Limb (tissue), 2 donors: ENCODE results near the gene KRTAP17-1.

Source experiments
- DNase-seq, 2 donors: peaks; one replicate each; pipeline ENCODE4 v3.0.0-alpha.2; 2016; ENCODE audit errors: extremely low spot score in 2 of 2

The KRTAP17-1 gene

DNA sequence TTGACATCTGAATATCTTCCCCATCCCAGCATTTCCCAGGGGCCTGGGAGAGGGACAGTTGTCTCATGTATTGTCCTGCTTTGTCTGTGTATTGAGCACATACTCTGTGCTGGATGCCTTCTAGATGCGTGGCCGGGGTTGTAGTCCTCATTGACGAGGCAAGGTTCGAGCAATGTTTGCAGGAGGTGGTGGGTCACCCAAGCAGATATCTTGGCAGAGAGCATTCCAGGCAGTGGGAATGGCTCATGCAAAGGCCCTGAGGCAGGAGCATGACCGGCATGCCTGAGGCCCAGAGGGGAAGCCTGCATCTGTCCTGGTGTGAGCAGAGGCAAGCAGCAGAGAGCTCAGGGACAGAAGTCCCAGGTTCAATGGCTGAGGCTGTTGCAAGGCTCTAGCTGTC is 17.6 kb upstream of the KRTAP17-1 start:
- DNase-seq: no peak

- DNase-seq: no peak
Observed at GRCh38 chr17:41332239-41332638, 16.7 kb upstream of the KRTAP17-1 start.

- DNase-seq: no peak
Observed at GRCh38 chr17:41331606-41332005, 16.1 kb upstream of the KRTAP17-1 start.

DNA sequence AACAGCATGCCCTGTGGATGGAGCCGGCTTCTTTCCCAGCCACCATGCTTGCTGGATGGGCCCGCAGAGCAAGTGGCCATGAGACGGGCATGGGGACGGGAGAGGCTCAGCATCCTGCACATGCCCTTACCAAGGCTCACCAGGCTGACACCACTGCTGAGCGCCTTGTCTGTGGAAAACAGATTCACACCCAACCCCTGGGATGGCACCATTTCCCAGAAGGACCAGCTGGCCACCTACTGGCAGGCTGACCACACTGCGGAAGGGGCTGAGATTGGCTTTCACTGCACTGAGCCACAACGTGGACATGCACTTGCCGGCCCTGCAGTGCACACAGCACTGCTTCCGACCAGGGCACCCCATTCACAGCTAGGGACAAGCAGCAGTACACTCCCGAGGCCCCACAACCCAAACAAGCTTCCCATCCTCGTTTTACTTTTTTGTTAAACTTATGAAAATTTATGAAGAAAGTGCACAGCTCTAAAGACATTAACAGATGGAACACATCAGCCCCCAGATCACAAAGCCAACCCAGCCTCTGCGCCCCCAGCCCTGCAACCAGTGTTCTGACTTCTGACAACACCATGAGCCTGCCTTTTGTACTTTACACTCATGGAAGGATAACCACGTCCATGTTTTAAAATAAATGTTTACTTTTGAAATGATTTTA is 13.9 kb upstream of the KRTAP17-1 start:
- peak in 1 of 2 donors; percentile 56 for DNase-seq

DNA sequence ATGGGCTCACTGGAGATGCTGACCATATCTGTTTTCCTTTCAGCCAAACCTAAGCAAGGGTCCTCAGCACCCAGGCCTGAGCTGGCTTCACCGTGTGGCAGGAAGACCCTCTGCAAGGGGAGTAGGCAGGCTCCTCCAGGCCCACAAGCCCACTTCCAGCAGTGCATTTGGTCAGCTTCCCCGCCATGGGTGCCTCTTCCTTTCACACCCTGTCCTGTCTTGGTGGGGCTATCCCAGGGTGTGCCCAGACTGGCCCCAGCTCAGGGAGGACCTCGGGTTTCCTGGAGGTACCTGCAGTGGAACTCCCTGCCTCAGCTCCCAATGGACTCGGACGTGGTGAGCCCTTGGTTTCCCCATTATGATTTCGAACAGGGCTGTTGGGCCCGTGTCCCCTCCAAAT is 12.7 kb upstream of the KRTAP17-1 start:
- DNase-seq: no peak

DNA sequence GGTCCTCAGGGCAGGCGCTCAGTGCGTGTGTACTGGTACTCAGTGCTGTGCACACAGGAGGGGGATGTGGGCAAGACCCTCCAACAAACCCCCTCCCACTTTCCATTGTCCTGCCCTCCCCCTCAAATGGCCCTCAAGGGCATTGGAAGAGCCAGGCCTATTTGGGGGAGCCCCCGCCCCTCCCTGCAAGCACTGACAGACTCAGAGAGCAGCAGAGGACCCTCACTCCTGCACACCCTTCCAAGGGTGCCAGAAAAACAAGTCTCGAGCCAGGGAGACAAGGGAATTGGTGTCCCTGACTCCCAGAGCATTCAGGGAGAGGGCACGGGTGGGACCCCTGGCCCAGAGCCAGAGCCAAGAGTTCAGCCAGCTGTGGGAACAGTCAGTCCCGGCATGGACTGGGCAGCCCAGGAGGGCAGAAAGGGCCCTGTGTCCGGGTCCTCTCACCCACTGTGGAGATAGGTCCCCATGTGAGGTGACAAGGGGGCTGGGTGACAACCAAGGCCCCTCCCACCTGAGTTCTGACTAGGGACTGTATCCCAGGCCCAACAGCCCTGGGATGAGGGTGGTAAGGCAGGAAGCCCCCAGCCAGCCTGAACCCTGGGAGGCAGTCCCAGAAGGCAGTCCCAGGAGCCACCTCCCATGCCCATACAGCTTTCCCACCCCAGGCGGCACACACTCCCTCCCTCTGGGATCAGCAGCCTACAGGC is 12.1 kb upstream of the KRTAP17-1 start:
- DNase-seq: no peak

DNA sequence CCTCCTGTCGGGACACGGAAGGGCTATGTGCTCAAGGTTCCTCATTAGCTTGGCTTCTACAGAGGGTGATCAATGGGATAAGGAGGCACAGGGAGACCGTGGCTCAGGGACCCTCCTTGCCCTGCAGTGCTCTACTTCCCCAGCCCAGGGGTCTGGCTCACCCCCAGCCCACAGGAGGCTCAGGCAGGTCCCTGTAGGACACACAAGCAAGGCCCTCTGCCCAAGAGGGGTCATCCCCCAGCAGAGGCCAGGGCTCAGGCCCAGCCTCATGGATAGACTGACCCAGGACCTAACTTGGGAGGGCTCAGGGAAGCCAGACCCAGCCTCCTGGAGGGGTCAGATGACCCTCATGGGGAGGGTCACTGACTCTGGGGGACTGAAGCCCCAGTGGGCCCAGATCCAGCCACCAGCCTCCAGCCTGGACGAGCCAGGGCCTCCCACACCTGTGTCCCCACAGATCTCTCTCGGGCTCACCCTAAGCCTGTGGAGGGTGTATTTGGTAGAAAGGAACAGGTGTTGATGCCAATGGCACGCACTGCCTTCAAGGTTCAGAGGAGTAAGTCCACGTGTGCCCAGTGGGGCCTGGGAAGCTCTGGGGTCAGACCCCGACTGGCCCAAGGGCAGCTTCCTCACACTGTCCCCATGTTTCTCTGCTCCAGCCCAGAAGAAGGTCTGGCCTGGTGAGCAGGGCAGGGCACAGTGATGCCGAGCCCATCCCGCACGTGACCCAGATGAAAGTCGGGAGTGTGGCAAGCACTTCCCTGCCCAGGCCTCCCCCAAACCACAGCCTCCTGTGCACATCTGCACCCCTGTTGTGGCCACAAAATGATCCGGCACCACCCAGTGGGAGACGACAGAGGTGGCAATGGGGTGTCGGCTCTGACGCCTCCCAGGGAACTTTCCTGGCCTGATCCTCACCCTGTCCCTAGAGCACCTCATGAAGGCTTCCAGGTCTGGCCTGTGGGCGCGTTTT is 10.9 kb upstream of the KRTAP17-1 start:
- no peak for DNase-seq

DNA sequence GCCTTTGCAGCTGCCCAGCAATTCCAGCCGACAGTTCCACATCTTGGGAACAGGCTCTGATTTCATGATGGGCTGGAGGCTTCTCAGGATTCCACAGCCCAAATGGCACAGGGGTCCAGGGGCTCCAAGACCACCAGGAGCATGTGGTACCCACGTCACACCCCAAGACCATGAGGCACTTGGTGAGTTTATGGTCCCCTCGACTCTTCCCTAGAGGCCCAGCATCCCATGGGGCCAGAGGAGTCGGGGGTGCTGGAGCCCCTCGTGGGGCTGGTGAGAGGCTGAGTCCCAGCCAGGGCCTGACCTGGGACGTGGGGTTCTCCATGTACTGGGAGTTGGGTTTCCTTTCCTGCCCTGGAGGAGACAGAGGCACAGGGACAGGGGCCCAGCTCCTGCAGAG is 10.1 kb upstream of the KRTAP17-1 start:
- no peak for DNase-seq

DNA sequence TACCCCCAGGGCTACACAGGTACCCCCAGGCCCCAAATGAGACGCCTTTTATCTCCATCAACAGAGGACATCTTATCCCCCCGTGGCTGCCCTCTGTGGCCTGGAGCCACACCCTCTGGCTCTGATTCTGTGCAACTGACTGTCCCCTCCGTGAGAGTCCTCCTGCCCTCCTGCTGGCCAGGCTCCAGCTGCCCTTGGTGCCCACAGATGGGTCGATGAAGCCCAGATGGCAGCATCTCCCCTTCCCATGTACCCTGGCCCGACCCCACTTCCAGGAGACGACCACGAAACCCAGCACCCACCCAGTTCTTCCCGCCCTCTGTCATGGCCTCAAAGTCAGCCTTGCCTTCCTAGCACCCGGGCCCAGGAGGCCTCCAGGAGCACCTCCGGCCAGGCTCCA is 9.6 kb upstream of the KRTAP17-1 start:
- no peak for DNase-seq

DNA sequence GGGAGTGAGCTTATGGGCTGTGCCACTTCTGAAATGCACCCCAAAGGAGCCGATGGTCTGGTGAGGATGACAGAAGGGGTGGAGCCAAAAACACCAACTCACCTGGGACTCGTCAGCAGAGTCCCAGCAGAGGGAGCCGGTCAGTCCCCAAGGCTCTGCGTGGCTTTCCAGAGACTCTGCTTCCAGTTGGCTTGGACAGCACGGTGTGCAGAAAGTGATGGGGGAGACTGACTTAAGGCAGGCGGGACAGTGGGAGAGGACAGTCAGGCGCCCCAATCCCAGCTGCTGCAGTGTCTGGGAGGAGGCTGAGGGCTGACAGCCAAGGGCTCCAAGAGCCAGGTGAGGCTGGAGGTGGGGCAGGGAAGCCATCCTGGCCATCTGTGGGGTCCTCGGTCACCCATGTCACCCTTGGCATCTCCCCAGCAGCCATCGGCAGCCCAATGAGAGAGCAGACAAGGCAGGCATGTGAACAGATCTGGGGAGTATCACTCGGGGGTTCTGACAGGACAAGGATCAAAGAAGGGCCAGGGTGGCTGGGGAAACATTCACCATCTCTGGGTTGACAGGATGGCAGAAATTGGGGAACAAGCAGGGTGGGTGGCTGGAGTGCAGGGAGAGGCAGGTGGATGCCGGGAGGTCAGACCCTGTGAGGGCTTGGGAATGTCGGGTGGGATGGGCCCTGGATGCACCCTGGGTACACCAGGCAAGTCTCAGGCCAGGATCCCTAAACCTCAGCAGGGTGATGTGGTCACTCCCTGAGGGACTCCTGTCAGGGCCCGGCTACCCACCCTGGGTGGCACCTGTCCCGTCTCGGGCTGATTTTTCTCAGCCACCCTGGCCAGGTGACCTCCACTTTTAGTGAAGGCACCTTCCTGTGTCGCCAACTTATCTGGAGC is 8.9 kb upstream of the KRTAP17-1 start:
- DNase-seq: no peak

DNA sequence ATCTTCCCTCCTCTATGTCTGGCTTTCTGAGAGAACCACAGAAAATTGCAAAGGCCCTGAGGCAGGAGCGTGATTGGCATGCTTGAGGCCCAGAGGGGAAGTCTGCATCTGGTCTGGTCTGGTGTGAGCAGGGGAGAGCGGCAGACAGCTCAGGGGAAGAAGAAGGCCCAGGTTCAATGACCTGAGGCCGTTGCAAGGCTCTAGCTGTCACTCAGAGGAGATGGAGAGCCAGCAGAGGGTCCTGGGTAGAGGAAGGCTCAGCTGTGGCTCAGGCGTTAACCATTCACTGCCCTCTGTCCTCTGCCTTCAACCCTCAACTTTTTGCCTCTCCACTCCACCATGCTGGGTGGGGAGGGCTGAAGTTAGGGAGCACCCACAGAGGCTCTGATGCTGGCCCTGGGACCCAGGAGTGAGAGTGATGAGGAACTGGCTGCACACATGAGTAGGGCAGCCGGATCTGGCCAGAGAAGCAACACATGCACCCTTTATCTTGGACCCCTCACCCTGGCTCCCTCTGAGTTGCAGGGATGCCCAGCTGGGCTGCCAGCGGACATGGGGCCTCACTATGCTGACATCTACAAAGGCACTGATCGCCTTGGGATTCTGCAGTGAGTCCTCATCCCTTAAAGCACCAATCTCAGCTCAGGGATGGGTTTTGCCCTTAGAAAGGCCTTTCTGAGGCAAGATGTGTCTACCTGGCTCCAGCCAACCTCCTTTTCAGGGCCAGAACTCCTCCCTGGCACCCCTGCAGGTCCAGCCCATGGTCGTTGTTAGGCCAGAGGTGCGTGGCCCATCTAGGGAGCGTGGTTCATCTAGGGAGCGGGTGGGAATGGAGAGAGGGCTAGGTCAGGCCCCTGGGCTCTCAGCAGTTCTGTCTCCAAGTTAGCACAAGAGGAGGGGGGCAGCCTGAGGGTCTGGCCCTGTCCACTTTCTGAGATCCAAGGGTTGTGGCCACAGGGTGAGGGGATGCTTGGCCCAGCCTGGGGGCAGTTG is 7.7 kb upstream of the KRTAP17-1 start:
- DNase-seq: no peak

- DNase-seq: peak in 1 of 2 donors; percentile 58
Observed at GRCh38 chr17:41322094-41322902, 6.8 kb upstream of the KRTAP17-1 start.

DNA sequence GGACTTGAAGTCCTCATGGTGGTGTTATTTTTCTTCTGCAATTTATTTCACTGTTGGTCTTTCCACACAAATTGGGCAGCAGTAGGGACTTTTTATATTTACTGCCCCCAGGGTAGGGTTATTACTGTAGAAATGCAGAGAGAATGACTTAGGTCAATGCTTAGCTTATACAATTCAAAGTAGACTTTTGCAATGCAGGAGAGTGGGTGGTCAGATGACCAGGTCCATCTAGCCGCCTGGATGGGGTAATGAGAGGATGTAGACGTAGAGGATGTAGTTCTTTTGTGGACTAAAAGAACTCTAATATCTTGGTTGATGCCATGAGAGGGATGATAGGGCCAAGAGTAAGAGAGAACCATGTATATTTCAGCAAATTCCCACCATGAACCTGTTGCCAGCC is 2.7 kb upstream of the KRTAP17-1 start:
- no peak for DNase-seq

DNA sequence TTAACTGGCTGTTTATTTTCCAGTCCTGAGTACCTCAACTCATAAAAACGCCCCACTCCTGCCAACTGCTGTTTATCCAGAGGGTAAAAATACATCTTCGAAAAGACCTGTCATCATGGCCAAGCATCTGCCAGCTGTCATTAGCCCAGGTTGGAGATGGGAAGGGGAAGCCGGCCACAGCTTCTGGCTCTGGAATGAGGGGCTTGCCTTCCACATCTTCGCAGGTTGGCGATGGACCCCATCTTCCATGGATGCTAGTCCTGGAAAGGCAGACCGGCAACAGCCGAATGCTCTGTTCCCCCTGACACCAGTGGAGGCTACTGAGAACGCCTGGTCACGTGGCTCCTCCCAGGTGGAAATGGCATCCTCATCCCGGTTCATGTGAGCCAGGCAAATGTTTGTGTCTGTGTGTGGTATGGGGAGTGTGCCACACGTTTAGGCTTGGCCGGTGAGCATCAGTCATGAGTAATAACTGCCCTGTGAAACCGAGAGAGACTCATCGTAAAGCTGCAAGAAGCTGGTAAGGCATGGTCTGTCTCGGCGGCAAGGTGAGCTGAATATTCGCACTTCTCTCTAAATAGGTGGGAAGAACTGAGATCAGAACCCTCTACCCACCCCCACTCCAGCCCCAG is 420 bp upstream of the KRTAP17-1 start:
- DNase-seq: no peak

DNA sequence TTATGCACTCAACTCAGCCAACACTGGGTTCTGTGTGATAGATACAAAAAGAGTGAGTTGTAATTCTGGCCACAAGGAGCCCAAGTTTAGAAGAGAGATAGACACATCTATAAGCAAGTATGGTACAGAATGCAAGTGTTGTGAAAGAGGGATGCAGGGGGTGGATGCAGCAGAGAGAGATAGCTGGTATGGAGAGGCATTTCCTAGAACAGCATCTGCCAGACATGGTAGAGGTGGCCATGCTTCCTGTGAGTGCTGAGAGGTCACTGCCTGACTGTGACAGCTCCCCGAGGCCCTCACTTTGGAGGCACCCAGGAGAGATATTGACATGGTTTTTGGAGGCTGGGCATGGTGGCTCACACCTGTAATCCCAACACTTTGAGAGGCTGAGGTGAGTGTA is 4.4 kb downstream of the KRTAP17-1 start:
- no peak for DNase-seq

- no peak for DNase-seq
Observed at GRCh38 chr17:41308918-41309359, 6.6 kb downstream of the KRTAP17-1 start, which contains the start of gene KRTAP16-1. Gene KRTAP16-1, minus strand, starts transcription at chr17:41309309. Its CDS starts 56 bp downstream, at chr17:41309253.

- DNase-seq: peak in 1 of 2 donors; percentile 6
Observed at GRCh38 chr17:41308251-41308917, 7.1 kb downstream of the KRTAP17-1 start.

DNA sequence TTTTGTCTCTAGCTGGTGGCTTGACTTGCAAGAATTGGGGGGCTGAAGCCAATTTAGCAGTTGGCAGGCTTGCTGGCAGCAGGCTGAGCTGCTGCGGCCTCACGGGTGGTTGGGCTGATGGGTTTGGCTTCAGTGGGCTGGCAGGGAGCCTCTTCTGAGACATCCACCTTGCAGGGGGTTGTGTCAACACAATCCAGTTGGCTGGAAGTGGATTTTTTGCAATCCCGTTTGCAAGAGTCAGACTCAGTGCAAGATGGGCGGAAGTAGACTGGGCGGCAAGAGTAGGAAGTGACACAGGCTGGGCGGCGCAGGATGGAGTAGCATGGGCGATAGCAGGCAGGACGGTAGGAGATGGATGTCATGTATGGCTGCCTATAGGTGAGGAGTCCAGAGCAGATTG is 7.9 kb downstream of the KRTAP17-1 start:
- no peak for DNase-seq
